NK-92 (cell line): ENCODE results near the gene FAM25G.
"Not testable (repeated sequence)": the region's sequence is repeated elsewhere in the genome, so short reads cannot be mapped to it uniquely, and the experiment has no call there.

Source experiments
- DNase-seq: peaks from one replicate; lab custom pipeline; 2025; ENCODE audit not compliant: unreplicated experiment; lab: John Stamatoyannopoulos, UW

FAM25G gene

GRCh38 chr10:47465216-47465917 is 26.1 kb downstream of the FAM25G start:
- DNase-seq: not testable (repeated sequence)

- DNase-seq: not testable (repeated sequence)
Observed at GRCh38 chr10:47462577-47463358, 28.7 kb downstream of the FAM25G start.

- not testable (repeated sequence) for DNase-seq
Observed at GRCh38 chr10:47461261-47461687, 30.2 kb downstream of the FAM25G start.

- DNase-seq: no peak
Observed at GRCh38 chr10:47458466-47459154, 32.9 kb downstream of the FAM25G start.

GRCh38 chr10:47457826-47458225 is 33.7 kb downstream of the FAM25G start:
- DNase-seq: no peak

GRCh38 chr10:47457528-47457820 is 34.0 kb downstream of the FAM25G start:
- no peak for DNase-seq

GRCh38 chr10:47456794-47457527 is 34.5 kb downstream of the FAM25G start:
- no peak for DNase-seq

GRCh38 chr10:47456079-47456785 is 35.3 kb downstream of the FAM25G start:
- no peak for DNase-seq

- not testable (repeated sequence) for DNase-seq
Observed at GRCh38 chr10:47455350-47456078, 36.0 kb downstream of the FAM25G start.

- no peak for DNase-seq
Observed at GRCh38 chr10:47454780-47455058, 36.8 kb downstream of the FAM25G start.

GRCh38 chr10:47454008-47454779 is 37.3 kb downstream of the FAM25G start:
- no peak for DNase-seq

- DNase-seq: no peak
Observed at GRCh38 chr10:47453141-47454007, 38.1 kb downstream of the FAM25G start.

- no peak for DNase-seq
Observed at GRCh38 chr10:47452495-47453140, 38.9 kb downstream of the FAM25G start.

GRCh38 chr10:47451998-47452494 is 39.5 kb downstream of the FAM25G start:
- no peak for DNase-seq

- DNase-seq: no peak
Observed at GRCh38 chr10:47451273-47451997, 40.1 kb downstream of the FAM25G start.

- no peak for DNase-seq
Observed at GRCh38 chr10:47450442-47450841, 41.1 kb downstream of the FAM25G start.

GRCh38 chr10:47449979-47450378 is 41.5 kb downstream of the FAM25G start:
- DNase-seq: no peak
